Astrocyte (in vitro differentiated cells and primary cell): ENCODE data around the gene UNC5C. TPM values are rescaled to one million over a fixed set of nuclear protein-coding genes. Genes with fewer than 3 reads are reported as not detected.

ENCODE experiments used
- DNase-seq: peaks from one replicate; pipeline ENCODE4 v3.0.0-alpha.2; 2010; ENCODE audit warnings: low read depth
- FAIRE-seq: peaks from 2 replicates; lab custom pipeline; 2011; peaks lifted over from hg19 to GRCh38; lab: Jason Lieb, UNC
- H2AFZ ChIP-seq: 2 replicates; pipeline ENCODE4 v1.6.0; 2012; ENCODE audit warnings: low read depth, low read length, inconsistent platforms
- H3K27ac ChIP-seq: 2 replicates; pipeline ENCODE4 v1.5.1; 2011; ENCODE audit warnings: low read depth, low read length, inconsistent platforms
- H3K27me3 ChIP-seq: 2 replicates; pipeline ENCODE4 v1.6.0; 2011; ENCODE audit warnings: low read length, inconsistent platforms; ENCODE audit not compliant: insufficient read depth
- H3K36me3 ChIP-seq: 2 replicates; pipeline ENCODE4 v1.5.1; 2011; ENCODE audit warnings: low read length, inconsistent platforms; ENCODE audit not compliant: insufficient read depth
- H3K4me1 ChIP-seq: 2 replicates; pipeline ENCODE4 v1.5.1; 2011; ENCODE audit warnings: low read length, inconsistent platforms; ENCODE audit not compliant: insufficient read depth
- H3K4me2 ChIP-seq: 2 replicates; pipeline ENCODE4 v1.6.0; 2012; ENCODE audit warnings: low read length, inconsistent platforms
- H3K4me3 ChIP-seq: 2 replicates; pipeline ENCODE4 v1.5.1; 2011; ENCODE audit warnings: low read depth, mild to moderate bottlenecking, low read length, inconsistent platforms; ENCODE audit not compliant: insufficient read depth
- H3K79me2 ChIP-seq: 2 replicates; pipeline ENCODE4 v1.6.0; 2012; ENCODE audit warnings: mild to moderate bottlenecking, low read length, inconsistent platforms; ENCODE audit not compliant: insufficient read depth
- H3K9ac ChIP-seq: 2 replicates; pipeline ENCODE4 v1.6.0; 2012; ENCODE audit warnings: mild to moderate bottlenecking, low read length, inconsistent platforms
- H3K9me3 ChIP-seq: 2 replicates; pipeline ENCODE4 v1.5.1; 2012; ENCODE audit warnings: low read depth, mild to moderate bottlenecking, low read length, inconsistent platforms; ENCODE audit not compliant: insufficient read depth
- H4K20me1 ChIP-seq: 2 replicates; pipeline ENCODE4 v1.6.0; 2012; ENCODE audit warnings: low read length, inconsistent platforms; ENCODE audit not compliant: insufficient read depth
- H3K27ac Mint-ChIP-seq: one replicate; pipeline ENCODE4 v1.8.0; 2021; ENCODE audit warnings: mild to moderate bottlenecking, mixed read lengths; ENCODE audit not compliant: unreplicated experiment
- H3K27me3 Mint-ChIP-seq: one replicate; pipeline ENCODE4 v1.8.0; 2021; ENCODE audit warnings: low read depth, mixed read lengths; ENCODE audit not compliant: unreplicated experiment
- H3K36me3 Mint-ChIP-seq: one replicate; pipeline ENCODE4 v1.8.0; 2021; ENCODE audit warnings: low read depth, mixed read lengths; ENCODE audit not compliant: unreplicated experiment
- H3K4me1 Mint-ChIP-seq: one replicate; pipeline ENCODE4 v1.8.0; 2021; ENCODE audit warnings: low read depth, mixed read lengths; ENCODE audit not compliant: unreplicated experiment
- H3K4me3 Mint-ChIP-seq: one replicate; pipeline ENCODE4 v1.8.0; 2021; ENCODE audit warnings: mild to moderate bottlenecking, moderate library complexity, mixed read lengths; ENCODE audit not compliant: unreplicated experiment
- H3K9me3 Mint-ChIP-seq: one replicate; pipeline ENCODE4 v1.8.0; 2021; ENCODE audit warnings: mild to moderate bottlenecking, mixed read lengths; ENCODE audit not compliant: unreplicated experiment
- CTCF ChIP-seq: IDR thresholded peaks from 2 replicates; pipeline ENCODE4 v1.5.1; 2011; ENCODE audit warnings: low read depth, mild to moderate bottlenecking, inconsistent platforms, low read length, moderate library complexity; ENCODE audit not compliant: insufficient read depth
- EZH2 ChIP-seq: IDR thresholded peaks from 2 replicates; pipeline ENCODE4 v1.6.1; 2012; ENCODE audit warnings: mild to moderate bottlenecking, low read length, inconsistent platforms; ENCODE audit not compliant: insufficient read depth
- total RNA-seq: library from RNA; stranded (reverse); gene quantifications from 2 replicates; pipeline ENCODE4 v1.2.1, GENCODE V29; 2021

Gene UNC5C
- total RNA-seq, 1 donor from 2014 or later: 3.1 TPM

DNA sequence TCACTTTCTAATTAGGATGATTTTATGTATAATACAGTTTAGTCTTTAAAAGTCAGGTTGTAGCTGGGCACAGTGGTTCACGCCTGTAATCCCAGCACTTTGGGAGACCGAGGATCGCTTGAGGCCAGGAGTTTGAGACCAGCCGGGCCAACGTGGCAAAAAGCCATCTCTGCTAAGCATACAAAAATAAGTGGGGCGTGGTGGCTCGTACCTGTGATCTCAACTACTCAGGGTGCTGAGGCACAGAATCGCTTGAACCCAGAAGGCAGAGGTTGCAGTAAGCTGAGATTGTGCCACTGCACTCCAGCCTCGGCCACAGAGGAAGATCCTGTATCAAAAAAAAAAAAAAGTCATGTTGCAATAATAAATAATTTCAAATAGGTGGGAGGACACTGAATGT is 426.8 kb downstream of the UNC5C start:
- Mint-ChIP-seq H3K27me3 (no peaks in the 10 kb centered on the region), H3K4me3 (no peak overlapping the region), H3K27ac (no peak overlapping the region), H3K4me1 (peaks cover 9% of the 10 kb centered on the region), H3K36me3 (peaks cover 4% of the 10 kb centered on the region), H3K9me3 (no peaks in the 10 kb centered on the region)
- TF ChIP-seq CTCF: no peak
- TF ChIP-seq EZH2: no peak
- Histone ChIP-seq H3K27me3 (no peaks in the 10 kb centered on the region), H2AFZ (no peak overlapping the region), H4K20me1 (no peaks in the 10 kb centered on the region), H3K27ac (no peak overlapping the region), H3K4me3 (no peak overlapping the region), H3K79me2 (no peaks in the 10 kb centered on the region), H3K9ac (no peak overlapping the region), H3K9me3 (no peaks in the 10 kb centered on the region), H3K36me3 (no peaks in the 10 kb centered on the region), H3K4me2 (no peak overlapping the region), H3K4me1 (no peaks in the 10 kb centered on the region)
- no peak for FAIRE-seq
- DNase-seq: no peak

GRCh38 chr4:95120456-95120855 is 428.3 kb downstream of the UNC5C start:
- H3K4me1 ChIP-seq: no peaks in the 10 kb centered on the region
- H3K36me3 Mint-ChIP-seq: peaks cover 6% of the 10 kb centered on the region
- no peaks in the 10 kb centered on the region for H3K9me3 ChIP-seq
- FAIRE-seq: peak; percentile 54
- no peaks in the 10 kb centered on the region for H3K36me3 ChIP-seq
- H3K4me1 Mint-ChIP-seq: peaks cover 9% of the 10 kb centered on the region
- H3K27ac ChIP-seq: no peak overlapping the region
- no peaks in the 10 kb centered on the region for H3K27me3 ChIP-seq
- no peaks in the 10 kb centered on the region for H4K20me1 ChIP-seq
- no peak overlapping the region for H3K9ac ChIP-seq
- no peak for DNase-seq
- no peaks in the 10 kb centered on the region for H3K27me3 Mint-ChIP-seq
- no peak overlapping the region for H3K4me3 ChIP-seq
- H3K27ac Mint-ChIP-seq: no peak overlapping the region
- no peaks in the 10 kb centered on the region for H3K9me3 Mint-ChIP-seq
- no peak overlapping the region for H3K4me2 ChIP-seq
- H3K4me3 Mint-ChIP-seq: no peak overlapping the region
- H3K79me2 ChIP-seq: no peaks in the 10 kb centered on the region
- TF ChIP-seq CTCF (no peak), EZH2 (no peak)
- H2AFZ ChIP-seq: no peak overlapping the region

DNA sequence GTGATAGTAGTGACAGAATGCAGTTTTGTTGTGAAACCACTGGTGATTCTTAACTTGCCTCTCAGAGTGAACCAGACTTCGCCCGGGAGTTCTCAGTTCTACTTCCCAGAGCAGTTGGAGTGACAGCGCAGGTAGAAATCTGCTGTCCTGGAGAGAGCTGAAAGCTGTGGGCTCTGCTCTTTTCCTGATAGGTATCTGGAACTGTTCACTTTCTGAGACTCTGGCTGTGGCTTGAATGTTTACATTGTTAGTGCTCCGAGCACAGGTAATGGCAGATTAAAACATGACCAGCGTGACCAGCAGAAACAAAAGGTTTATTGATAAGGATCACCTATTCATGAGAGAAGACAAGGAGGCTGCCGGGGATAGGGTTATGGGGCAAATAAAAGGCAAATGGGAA is 430.3 kb downstream of the UNC5C start:
- Histone ChIP-seq H2AFZ (no peak overlapping the region), H3K79me2 (no peaks in the 10 kb centered on the region), H3K9me3 (no peaks in the 10 kb centered on the region), H3K4me2 (no peak overlapping the region), H3K36me3 (no peaks in the 10 kb centered on the region), H3K4me3 (no peak overlapping the region), H3K9ac (no peak overlapping the region), H3K27me3 (no peaks in the 10 kb centered on the region), H4K20me1 (no peaks in the 10 kb centered on the region), H3K27ac (no peak overlapping the region), H3K4me1 (no peaks in the 10 kb centered on the region)
- H3K27ac Mint-ChIP-seq: no peak overlapping the region
- H3K27me3 Mint-ChIP-seq: no peaks in the 10 kb centered on the region
- no peak overlapping the region for H3K4me3 Mint-ChIP-seq
- H3K4me1 Mint-ChIP-seq: peaks cover 6% of the 10 kb centered on the region
- DNase-seq (no peak), FAIRE-seq (no peak)
- no peak for TF ChIP-seq EZH2
- TF ChIP-seq CTCF: no peak
- no peaks in the 10 kb centered on the region for H3K9me3 Mint-ChIP-seq
- H3K36me3 Mint-ChIP-seq: peaks cover 6% of the 10 kb centered on the region
